Vagina (tissue), 2 donors: Measurements from ENCODE around the gene SRD5A1.

Experiments used
- CTCF ChIP-seq, 3 experiments: fragments of 450-650 bp in 2 of 3; fragments of 200-600 bp in 1 of 3; sonication (generic) in 1 of 3; IDR thresholded peaks; one replicate each; pipeline ENCODE4 v1.5.1; 2017 to 2019; ENCODE audit warnings: antibody characterized with exemption in 3 of 3, mild to moderate bottlenecking in 2 of 3, moderate library complexity in 2 of 3
- POLR2A ChIP-seq, 2 donors: fragments of 450-650 bp; IDR thresholded peaks; one replicate each; pipeline ENCODE4 v1.6.1; 2017; ENCODE audit warnings: antibody characterized with exemption in 2 of 2, mild to moderate bottlenecking in 2 of 2, moderate library complexity in 2 of 2
- POLR2AphosphoS5 ChIP-seq, 2 donors: sonication (generic); formaldehyde crosslinking; IDR thresholded peaks; one replicate each; pipeline ENCODE4 v1.9.0; 2017; ENCODE audit warnings: antibody characterized with exemption in 2 of 2, mild to moderate bottlenecking in 2 of 2, low read depth in 1 of 2; ENCODE audit not compliant: insufficient read depth in 1 of 2

- TF ChIP-seq CTCF (IDR thresholded peaks at IDR 0.05) (no peak), POLR2A (IDR thresholded peaks at IDR 0.05) (no peak), POLR2AphosphoS5 (IDR thresholded peaks at IDR 0.05; ENCODE audit: insufficient read depth in 1 of 2, low read depth in 1 of 2) (no peak)
These were observed 39.2 kb upstream of the SRD5A1 start for GRCh38 chr5:6594066-6594465.
